Chondrocyte (in vitro differentiated cells): ENCODE results near the gene DGKG. TPM values are rescaled to one million over a fixed set of nuclear protein-coding genes. Genes with fewer than 3 reads are reported as not detected.

Source experiments
- DNase-seq: peaks from one replicate; pipeline ENCODE4 v3.0.0; 2021; ENCODE audit warnings: mixed read lengths, low spot score
- H3K27ac Mint-ChIP-seq: one replicate; pipeline ENCODE4 v1.8.0; 2021; ENCODE audit warnings: mild to moderate bottlenecking, moderate library complexity, mixed read lengths; ENCODE audit not compliant: unreplicated experiment
- H3K27me3 Mint-ChIP-seq: 2 replicates; pipeline ENCODE4 v1.8.0; 2021; ENCODE audit warnings: low read depth, mixed read lengths
- H3K36me3 Mint-ChIP-seq: 2 replicates; pipeline ENCODE4 v1.8.0; 2021; ENCODE audit warnings: low read depth, mixed read lengths
- H3K4me1 Mint-ChIP-seq: 2 replicates; pipeline ENCODE4 v1.8.0; 2021; ENCODE audit warnings: low read depth, mild to moderate bottlenecking, mixed read lengths
- H3K4me3 Mint-ChIP-seq: one replicate; pipeline ENCODE4 v1.8.0; 2021; ENCODE audit warnings: mild to moderate bottlenecking, moderate library complexity, mixed read lengths; ENCODE audit not compliant: unreplicated experiment
- H3K9me3 Mint-ChIP-seq: 2 replicates; pipeline ENCODE4 v1.8.0; 2021; ENCODE audit warnings: low read depth, mixed read lengths
- total RNA-seq: library from RNA; stranded (reverse); gene quantifications from 3 replicates; pipeline ENCODE4 v1.2.1, GENCODE V29; 2021
- TF ChIP-seq, protein P1 (sequence below): fragments of 200-600 bp; sonication (generic); IDR thresholded peaks from 2 replicates; pipeline ENCODE4 v1.5.0; 2021; ENCODE audit warnings: antibody characterized with exemption, mild to moderate bottlenecking, moderate library complexity

DGKG gene
- total RNA-seq, 1 donor from 2014 or later: 1.6 TPM

DNA sequence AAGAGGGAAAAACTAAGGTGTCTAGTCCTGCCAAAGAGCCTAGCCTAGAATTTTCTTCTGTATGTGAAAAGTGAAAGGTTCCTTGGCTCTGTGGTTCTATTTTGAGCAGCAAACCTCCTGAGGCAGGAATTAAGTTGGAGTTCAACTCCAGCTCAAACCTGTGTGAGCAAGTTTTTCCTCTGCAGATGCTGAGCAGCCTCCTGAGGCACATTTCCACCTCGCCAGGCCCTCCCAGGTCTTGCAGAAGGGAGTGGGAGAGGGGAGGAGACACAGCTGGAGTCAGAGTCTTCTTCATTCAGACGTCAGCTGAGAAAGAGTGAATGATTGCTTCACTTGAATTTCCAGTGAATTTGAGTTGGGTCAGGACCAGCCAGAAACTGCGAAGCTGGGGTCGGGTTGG is 183.6 kb downstream of the DGKG start:
- DNase-seq: no peak
- no peak overlapping the region for H3K27ac Mint-ChIP-seq
- TF ChIP-seq, protein P1, sequence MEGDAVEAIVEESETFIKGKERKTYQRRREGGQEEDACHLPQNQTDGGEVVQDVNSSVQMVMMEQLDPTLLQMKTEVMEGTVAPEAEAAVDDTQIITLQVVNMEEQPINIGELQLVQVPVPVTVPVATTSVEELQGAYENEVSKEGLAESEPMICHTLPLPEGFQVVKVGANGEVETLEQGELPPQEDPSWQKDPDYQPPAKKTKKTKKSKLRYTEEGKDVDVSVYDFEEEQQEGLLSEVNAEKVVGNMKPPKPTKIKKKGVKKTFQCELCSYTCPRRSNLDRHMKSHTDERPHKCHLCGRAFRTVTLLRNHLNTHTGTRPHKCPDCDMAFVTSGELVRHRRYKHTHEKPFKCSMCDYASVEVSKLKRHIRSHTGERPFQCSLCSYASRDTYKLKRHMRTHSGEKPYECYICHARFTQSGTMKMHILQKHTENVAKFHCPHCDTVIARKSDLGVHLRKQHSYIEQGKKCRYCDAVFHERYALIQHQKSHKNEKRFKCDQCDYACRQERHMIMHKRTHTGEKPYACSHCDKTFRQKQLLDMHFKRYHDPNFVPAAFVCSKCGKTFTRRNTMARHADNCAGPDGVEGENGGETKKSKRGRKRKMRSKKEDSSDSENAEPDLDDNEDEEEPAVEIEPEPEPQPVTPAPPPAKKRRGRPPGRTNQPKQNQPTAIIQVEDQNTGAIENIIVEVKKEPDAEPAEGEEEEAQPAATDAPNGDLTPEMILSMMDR: no peak
- H3K36me3 Mint-ChIP-seq: peaks cover 3% of the 10 kb centered on the region
- H3K27me3 Mint-ChIP-seq: peaks cover 2% of the 10 kb centered on the region
- H3K9me3 Mint-ChIP-seq: no peaks in the 10 kb centered on the region
- peaks cover 14% of the 10 kb centered on the region for H3K4me1 Mint-ChIP-seq
- H3K4me3 Mint-ChIP-seq: no peak overlapping the region

DNA sequence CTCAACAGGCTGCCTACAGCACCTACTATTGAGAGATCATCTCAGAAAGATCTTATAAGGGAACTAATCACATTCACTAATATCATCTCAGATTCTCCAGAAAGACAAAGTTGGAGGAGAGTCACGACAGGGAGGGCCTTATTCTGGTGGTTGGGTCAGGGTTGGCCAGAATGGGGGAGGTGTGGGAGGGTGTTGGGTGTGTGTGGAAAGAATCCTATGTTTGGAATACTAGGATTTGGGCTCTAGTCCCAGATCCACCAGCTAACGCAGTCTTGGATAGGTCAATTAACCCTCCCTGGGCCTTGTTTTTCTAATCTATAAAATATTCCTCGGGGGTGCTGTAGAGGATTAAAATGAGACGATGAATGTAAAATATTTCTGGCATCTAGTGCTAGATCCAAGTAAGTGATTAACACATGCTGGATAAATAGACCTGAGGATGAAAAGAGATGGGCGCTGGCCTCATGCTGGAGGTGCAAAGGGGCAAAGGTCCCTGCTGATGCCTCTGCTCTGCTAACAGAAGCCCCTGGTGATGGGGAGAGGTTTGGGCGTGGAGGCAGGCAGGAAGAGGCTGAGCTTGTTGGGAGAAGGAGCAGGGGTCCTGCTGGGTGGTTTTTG is 185.6 kb downstream of the DGKG start:
- Mint-ChIP-seq H3K9me3 (no peaks in the 10 kb centered on the region), H3K4me1 (peaks cover 14% of the 10 kb centered on the region), H3K27ac (no peak overlapping the region), H3K36me3 (peaks cover 3% of the 10 kb centered on the region), H3K4me3 (no peak overlapping the region), H3K27me3 (peaks cover 2% of the 10 kb centered on the region)
- DNase-seq: no peak
- TF ChIP-seq, protein P1: no peak

DNA sequence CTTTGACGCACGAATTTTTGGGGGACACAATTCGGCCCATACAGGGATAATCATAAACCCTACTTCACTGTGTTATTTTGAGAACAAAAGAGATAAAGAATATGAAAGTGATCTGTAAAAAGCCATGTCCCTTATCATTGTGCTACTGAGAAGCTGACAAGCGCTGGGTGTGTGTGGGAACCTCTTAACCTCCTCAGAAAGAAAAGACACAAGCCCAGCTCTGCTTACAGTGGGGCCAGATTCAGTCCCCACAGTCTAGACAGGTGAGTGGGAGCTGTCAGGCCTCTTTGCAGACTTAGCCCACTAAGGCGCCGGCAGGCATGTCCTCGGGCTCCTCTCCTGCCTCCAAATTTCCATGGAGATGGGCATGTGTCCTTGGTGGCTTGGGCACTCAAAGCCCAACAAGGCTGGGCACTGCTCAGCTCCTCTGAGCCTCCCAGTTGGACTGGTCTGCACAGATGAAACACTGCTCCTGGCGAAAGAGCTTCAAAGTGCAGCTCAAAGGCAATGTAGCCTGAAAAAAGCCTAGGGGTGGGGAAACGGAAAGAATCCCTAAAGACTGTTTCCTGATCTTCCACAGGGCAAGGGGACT is 188.7 kb downstream of the DGKG start:
- no peak overlapping the region for H3K27ac Mint-ChIP-seq
- H3K9me3 Mint-ChIP-seq: no peaks in the 10 kb centered on the region

DNA sequence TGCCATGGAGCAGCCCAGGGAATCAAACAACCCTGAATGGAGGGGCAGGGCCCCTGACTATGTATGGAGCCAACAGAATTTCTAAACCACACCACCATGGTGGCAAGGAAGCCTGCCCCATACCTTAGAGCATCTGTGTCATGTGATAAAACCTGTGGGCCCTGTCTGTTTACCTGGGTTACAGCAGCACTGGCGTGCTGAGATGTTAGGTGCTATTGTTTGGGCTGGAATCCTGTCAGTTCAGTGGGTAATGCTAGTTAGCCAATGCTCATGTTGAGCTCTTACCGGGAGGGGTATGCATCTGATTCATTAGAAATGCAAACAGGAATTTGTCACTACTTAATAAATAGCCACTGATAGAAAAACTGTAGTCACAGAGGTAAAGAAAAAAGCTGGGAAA is 189.7 kb downstream of the DGKG start:
- Mint-ChIP-seq H3K27ac (no peak overlapping the region), H3K4me3 (no peak overlapping the region), H3K9me3 (no peaks in the 10 kb centered on the region), H3K27me3 (peaks cover 2% of the 10 kb centered on the region), H3K36me3 (no peaks in the 10 kb centered on the region), H3K4me1 (peaks cover 19% of the 10 kb centered on the region)
- DNase-seq: no peak
- TF ChIP-seq, protein P1: no peak

More for the DNA sequence above, 188.7 kb downstream of the DGKG start:
- H3K36me3 Mint-ChIP-seq: peaks cover 3% of the 10 kb centered on the region
- TF ChIP-seq, protein P1: no peak
- H3K4me1 Mint-ChIP-seq: peaks cover 19% of the 10 kb centered on the region
- peaks cover 2% of the 10 kb centered on the region for H3K27me3 Mint-ChIP-seq
- no peak overlapping the region for H3K4me3 Mint-ChIP-seq
- no peak for DNase-seq

DNA sequence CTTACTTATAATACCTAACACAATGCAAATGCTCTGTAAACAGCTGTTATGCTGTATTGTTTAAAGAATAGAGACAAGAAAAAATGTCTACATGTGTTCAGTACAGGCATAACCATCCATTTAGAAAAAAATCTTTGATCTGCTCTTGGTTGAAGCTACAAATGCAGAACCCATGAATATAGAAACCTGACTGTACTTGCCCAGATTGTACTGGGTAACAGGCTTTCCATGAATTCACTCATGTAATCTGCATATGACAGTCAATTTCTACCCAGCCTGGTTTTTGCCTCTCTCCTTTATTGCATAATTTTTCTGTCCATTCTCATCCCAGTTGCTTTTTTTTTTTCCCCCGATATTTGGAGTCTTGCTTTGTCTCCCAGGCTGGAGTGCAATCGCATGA is 190.5 kb downstream of the DGKG start:
- DNase-seq: no peak
- TF ChIP-seq, protein P1: no peak
- Mint-ChIP-seq H3K27me3 (peaks cover 2% of the 10 kb centered on the region), H3K4me3 (no peak overlapping the region), H3K36me3 (no peaks in the 10 kb centered on the region), H3K4me1 (peaks cover 16% of the 10 kb centered on the region), H3K27ac (no peak overlapping the region), H3K9me3 (no peaks in the 10 kb centered on the region)
